Measurements from ENCODE around the gene PHOSPHO2.

The PHOSPHO2 gene

DNA sequence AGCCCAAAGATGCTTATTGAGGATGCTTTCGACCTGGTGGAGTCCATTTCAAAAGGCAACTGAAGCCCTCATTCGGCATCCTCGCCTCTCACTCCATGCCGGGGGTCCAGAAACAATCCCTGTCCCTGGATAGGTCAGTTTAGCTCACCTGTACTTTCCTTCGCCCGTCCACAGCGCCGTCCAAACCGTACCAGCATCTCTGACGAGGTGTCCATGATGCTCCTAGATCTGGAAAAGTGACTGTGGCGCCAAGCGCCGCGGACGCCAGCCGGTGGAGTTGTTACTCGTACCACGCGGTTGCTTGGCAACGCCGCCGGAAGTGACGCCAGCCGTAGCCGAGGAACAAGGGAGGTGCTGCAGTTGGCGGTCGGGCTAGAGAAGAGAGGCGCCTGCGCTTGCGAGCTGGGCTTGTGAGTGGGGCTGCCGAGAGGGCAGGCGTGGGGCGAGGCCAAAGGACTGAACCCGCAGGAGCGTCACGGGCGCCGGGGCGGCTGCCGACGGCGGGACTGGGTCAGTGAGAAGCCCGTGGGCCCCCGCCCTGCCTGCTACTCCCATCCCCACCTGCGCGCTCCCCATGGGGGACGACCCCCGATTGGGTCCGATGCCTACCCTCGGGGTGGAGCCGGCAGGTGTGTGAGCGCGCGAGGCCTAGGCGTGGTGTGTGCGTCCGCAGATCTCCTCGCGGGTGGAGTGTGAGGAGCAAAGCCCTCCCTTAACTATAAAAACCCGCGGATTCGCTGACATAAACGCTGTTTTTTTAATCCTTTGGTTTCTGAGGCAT, at the start of gene PHOSPHO2, which contains the start of gene CFAP210:
Gene PHOSPHO2 (plus strand): TSS at position 357 of the 781 bp plus-strand sequence. CDS start 6,503 bp downstream, outside the sequence.
Gene CFAP210 (minus strand): TSS at position 293 of the 781 bp plus-strand sequence. CDS start 78 bp downstream, at position 215.
- peak; percentile 94 for DNase-seq (ENCODE audit: low read depth)

DNA sequence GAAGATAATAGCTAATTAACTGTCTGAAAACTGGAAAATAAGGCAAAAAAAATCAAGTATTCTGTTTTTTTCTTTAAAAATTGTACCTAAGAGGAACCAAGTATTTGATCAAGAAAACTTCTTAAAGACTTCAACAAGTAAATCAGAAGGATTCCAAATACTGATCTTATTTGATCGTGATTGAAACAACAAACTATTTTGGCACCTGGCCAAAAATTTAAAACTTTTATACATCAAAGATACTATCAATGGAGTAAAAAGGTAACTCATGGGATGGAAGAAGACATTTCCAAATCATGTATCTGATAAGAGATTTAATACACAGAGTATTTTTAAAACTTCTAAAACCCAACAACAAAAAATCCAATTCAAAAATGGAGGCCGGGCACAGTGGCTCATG, 46.8 kb upstream of the PHOSPHO2 start:
- DNase-seq (ENCODE audit: low read depth): no peak

- DNase-seq (ENCODE audit: low read depth): no peak
These were observed 45.0 kb upstream of the PHOSPHO2 start for GRCh38 chr2:169649278-169649677.

- DNase-seq (ENCODE audit: low read depth): no peak
These were observed 40.6 kb upstream of the PHOSPHO2 start for GRCh38 chr2:169653636-169654035.

- DNase-seq (ENCODE audit: low read depth): no peak
These were observed 38.1 kb upstream of the PHOSPHO2 start for GRCh38 chr2:169656164-169656563.

DNA sequence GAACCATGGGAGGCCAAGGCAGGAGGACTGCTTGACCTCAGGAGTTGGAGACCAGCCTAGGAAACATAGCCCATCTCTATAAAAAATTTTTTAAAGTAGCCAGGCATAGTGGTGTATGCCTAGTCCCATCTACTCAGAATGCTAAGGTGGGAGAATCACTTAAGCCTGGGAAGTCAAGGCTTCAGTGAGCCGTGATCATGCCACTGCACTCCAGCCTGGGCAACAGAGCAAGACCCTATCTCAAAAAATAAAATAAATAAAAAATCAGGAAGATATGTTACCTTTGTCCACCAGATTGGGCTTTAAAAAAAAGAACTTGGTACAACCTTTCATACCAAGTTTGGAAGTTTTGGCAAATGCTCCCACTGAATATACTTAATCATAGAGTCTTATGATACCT, 35.4 kb upstream of the PHOSPHO2 start:
- no peak for DNase-seq (ENCODE audit: low read depth)

DNA sequence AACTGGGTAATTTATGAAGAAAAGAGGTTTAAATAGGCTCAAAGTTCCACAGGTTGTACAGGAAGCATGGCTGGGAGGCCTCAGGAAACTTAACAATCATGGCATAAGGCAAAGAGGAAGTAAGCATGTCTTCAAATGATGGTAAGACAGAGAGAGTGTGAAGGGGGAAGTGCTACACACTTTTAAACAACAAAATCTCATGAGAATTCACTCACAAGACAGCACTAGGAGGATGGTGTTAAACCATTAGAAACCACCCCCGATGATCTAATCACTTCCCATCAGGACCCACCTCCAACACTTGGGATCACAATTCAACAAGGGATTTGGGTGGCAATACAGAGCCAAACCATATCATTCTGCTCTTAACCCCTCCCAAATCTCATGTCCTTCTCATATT, 34.9 kb upstream of the PHOSPHO2 start:
- DNase-seq (ENCODE audit: low read depth): no peak

DNA sequence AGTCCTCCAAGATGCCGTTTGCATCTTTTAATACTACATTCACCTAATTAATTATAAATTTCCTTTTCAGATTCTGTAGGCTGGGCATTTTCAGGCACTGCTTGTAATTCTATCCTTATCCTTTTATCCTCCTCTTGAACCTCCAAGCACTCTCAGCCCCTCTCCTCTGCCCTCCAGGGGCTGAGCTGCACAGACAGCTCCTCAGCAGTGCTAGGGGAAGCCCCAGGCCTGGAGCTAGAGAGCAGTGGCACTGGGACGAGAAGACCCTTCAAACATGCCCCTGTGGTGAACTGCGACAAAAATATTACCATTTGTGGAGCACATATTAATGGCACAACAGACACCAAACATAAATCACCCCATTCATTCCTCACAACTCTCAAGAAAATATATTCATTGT, 33.0 kb upstream of the PHOSPHO2 start:
- no peak for DNase-seq (ENCODE audit: low read depth)

DNA sequence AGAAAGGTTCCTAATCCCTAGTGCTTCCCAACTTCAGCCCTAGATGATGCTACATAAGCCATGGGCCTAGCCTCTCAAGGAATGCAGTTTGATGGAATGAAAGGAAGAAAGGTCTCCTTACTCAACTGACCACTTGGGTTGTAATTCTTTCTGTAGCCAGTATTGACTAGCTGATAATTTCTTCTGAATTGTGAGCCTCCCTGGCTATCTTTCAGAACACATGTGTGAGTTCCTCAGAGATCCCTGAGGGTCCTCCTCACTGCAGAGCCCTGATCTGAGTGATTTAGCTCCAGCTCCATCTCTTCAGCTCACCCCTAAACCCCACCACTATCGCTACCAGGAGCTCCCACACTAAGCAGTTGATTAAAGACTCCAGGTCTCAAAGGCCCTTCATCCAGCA, 31.5 kb upstream of the PHOSPHO2 start:
- DNase-seq (ENCODE audit: low read depth): no peak

DNA sequence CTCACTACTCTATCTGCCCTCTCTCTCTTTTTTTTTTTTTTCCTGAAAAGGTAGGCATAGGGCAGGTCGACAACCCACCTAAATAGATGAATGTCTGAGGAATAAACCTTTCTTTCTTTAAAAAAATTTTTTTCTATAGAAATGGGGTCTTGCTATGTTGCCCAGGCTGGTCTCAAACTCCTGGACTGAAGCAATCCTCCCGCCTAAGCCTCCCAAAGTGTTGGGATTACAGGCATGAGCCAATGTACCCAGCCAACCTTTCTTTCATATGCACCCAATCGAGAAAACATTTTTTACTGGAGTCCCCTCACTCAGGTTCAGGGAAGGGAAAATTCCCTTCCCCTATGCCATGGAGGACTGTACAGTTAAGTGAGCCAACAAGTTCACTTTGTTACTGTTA, 31.0 kb upstream of the PHOSPHO2 start:
- DNase-seq (ENCODE audit: low read depth): no peak

DNA sequence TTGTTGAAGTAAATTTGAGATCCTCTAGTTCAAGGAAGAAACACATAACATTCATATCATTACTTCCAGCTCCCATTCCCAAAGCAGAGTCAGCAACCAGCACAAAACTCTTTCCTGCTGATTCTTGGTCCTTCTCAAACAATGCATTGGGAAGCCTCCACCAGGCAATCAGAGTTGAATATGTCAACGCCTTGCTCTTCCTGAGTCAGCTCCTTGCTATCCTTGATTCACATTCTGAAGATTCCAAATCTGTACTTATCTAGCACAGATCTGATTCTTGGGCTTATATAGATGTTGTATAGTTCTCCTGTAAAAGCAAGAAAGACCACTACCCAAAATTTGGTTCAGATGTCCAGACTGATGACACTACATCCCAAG, 29.7 kb upstream of the PHOSPHO2 start:
- peak; percentile 12 for DNase-seq (ENCODE audit: low read depth)

DNA sequence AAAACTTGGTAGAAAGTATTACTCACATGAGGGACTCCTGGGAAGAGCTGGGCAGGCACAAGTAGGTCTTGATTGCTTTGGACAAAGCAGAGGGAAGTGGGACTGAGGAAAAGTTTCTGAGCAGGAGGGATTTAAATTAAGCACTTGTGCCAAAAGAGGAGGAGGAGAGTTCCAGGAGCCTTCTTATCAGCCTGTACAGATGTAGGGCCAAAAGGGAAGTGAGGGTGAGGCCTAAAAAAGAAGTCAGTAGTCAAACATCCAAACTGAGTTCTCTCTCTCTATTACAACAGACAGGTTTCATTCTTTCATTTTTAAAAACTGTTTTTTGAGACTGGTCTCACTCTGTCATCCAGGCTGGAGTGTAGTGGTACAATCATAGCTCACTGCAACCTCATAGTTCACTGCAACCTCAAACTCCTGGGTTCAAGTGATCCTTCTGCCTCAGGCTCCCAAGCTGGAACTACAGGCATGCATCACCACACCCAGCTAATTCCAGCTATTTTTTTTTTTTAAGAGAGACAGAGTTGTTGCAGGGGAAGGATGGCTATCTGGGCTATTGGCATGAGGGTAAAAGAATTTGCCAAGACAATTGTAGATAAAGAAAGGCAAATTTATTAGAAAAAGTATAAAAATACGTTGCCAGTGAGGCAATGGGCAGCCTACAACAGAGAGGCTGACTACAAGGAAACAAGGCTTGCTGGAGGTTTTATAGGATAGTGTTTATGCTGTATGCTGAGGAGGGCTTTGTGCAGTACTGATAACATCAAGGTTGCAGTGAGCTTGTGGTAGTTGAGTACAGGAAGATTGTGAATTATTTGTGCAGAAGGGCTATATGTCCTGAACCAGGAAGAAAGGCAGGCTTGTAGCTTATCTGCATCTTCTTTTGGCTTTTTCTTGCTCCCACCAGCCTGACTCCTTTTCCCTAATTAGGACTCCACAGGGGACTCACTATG, 29.0 kb upstream of the PHOSPHO2 start:
- no peak for DNase-seq (ENCODE audit: low read depth)

GRCh38 chr2:169667583-169667982, 26.7 kb upstream of the PHOSPHO2 start:
- DNase-seq (ENCODE audit: low read depth): no peak

- DNase-seq (ENCODE audit: low read depth): no peak
These were observed 24.0 kb upstream of the PHOSPHO2 start for GRCh38 chr2:169670215-169670651.

DNA sequence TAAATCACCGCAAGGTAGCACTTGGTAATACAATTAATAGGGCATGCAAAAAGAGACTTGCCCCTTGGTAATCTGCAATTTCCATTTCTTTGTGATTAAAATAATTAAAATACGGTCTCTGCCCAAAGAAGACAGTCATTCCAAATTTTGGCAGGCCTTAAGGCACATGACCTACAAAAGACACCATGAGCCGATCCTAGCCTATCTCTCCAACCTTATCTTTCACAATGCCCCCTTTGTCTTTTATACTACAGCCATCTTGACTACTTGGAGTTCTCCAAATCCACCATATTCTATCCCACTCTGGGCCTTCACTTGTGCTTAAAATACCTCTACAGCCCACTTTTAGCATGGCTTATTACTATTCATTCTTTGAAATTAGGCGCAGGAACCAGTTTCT, 23.3 kb upstream of the PHOSPHO2 start:
- no peak for DNase-seq (ENCODE audit: low read depth)

DNA sequence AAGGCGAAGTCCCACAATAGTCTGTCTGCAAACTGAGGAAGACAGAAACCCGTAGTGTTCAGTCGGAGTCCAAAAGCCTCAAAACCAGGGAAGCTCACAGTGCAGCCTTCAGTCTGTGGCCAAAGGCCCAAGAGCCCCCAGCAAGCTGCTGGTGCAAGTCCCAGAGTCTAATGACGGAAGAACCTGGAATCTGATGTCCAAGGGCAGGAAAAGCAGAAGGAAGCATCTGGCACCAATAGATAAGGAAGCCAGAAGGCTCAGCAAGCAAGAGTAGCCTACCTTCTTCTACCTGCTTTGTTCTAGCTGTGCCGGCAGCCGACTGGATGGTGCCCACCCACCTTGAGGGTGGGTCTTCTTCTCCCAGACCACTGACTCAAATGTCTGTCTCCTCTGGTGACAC, 21.9 kb upstream of the PHOSPHO2 start:
- DNase-seq (ENCODE audit: low read depth): no peak

GRCh38 chr2:169673106-169673505, 21.2 kb upstream of the PHOSPHO2 start:
- no peak for DNase-seq (ENCODE audit: low read depth)

- DNase-seq (ENCODE audit: low read depth): no peak
These were observed 20.3 kb upstream of the PHOSPHO2 start for GRCh38 chr2:169673921-169674320.

- no peak for DNase-seq (ENCODE audit: low read depth)
These were observed 17.9 kb upstream of the PHOSPHO2 start for GRCh38 chr2:169676357-169676756.

- no peak for DNase-seq (ENCODE audit: low read depth)
These were observed 17.4 kb upstream of the PHOSPHO2 start for GRCh38 chr2:169676850-169677249.

DNA sequence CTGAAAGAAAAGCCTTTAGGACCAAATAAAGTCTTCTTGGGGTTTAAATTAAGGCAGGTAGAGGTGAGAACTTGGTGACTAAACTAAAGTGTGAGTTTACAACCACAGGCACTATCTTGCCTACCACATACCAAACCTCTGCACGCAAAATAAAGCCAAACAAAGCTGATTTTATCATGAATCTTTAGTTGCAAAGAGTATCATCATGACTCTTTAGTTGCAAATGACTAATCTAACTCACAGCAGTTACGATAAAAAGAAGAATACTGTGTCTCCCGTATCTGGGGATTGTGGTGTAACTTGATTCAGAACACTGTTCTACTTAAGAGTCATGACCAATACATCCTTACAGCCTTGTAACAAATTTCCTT, 11.2 kb upstream of the PHOSPHO2 start:
- DNase-seq (ENCODE audit: low read depth): no peak

DNA sequence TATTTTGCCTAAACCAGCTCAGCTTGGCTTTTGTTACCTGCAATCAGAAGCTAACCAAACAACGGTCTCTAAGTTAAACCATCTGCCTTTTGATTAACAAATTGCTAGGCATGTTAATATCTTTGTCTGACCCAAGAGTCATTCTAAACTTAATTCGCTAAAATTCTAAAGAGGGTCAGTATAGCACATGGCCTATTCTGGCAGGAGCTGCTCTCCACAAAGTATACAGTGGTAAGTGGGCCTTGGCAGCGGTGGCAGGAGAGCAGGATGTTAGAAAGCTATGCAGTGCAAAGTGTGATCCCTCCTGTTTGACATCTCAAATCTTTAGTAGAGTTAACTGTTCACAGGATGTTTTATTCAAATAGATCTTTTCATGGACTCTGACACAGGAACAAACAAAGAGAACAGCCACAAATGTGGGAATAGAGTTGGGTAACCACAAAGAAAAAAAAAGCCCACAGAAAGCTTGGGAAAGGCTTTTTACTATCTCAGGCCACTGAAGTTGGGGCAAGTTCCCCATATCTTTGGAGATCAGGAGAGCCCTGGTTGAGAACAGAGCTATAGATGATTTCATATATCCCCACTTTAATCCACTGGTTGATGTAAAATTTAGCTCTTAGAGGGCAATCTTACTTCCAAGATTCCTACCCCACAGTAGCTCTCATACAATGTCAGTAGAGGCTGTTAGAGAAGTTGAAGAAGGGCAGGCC, 10.7 kb upstream of the PHOSPHO2 start:
- DNase-seq (ENCODE audit: low read depth): no peak

Data from amniotic epithelial cell (primary cell).